22Rv1 (cell line): ENCODE data around the gene SHROOM2.

Experiments
- H3K27ac ChIP-seq: fragments of 450-650 bp; 2 replicates; pipeline ENCODE4 v1.5.1; 2017
- CTCF ChIP-seq: fragments of 450-650 bp; IDR thresholded peaks from 2 replicates; pipeline ENCODE4 v1.5.1; 2017; ENCODE audit warnings: mild to moderate bottlenecking
- ZFX ChIP-seq: fragments of 450-650 bp; IDR thresholded peaks from 2 replicates; pipeline ENCODE4 v1.6.1; 2017; ENCODE audit warnings: antibody characterized with exemption, borderline replicate concordance

The SHROOM2 gene

GRCh38 chrX:9903146-9903545 is 116.9 kb downstream of the SHROOM2 start:
- no peak overlapping the region for H3K27ac ChIP-seq
- no peak for TF ChIP-seq ZFX
- TF ChIP-seq CTCF: no peak

- no peak for TF ChIP-seq ZFX
- TF ChIP-seq CTCF: no peak
- H3K27ac ChIP-seq: no peak overlapping the region
These were observed 119.1 kb downstream of the SHROOM2 start for GRCh38 chrX:9905288-9905687.

GRCh38 chrX:9905721-9906120 is 119.5 kb downstream of the SHROOM2 start:
- TF ChIP-seq ZFX: no peak
- H3K27ac ChIP-seq: no peak overlapping the region

GRCh38 chrX:9906919-9907318 is 120.7 kb downstream of the SHROOM2 start:
- H3K27ac ChIP-seq: no peak overlapping the region
- TF ChIP-seq CTCF: no peak

GRCh38 chrX:9907645-9908387 is 121.6 kb downstream of the SHROOM2 start:
- TF ChIP-seq ZFX: no peak
- no peak for TF ChIP-seq CTCF
- H3K27ac ChIP-seq: no peak overlapping the region

GRCh38 chrX:9909254-9909653 is 123.0 kb downstream of the SHROOM2 start:
- no peak overlapping the region for H3K27ac ChIP-seq
- TF ChIP-seq ZFX (no peak), CTCF (no peak)

- TF ChIP-seq CTCF: no peak
- TF ChIP-seq ZFX: no peak
- H3K27ac ChIP-seq: no peak overlapping the region
These were observed 125.3 kb downstream of the SHROOM2 start for GRCh38 chrX:9911487-9911886.
